H1 (cell line): Measurements from ENCODE around the gene WDFY1. TPM values are rescaled to one million over a fixed set of nuclear protein-coding genes. Genes with fewer than 3 reads are reported as not detected.

Experiments used
- ASH2L ChIP-seq: fragments of 200-600, 300-600 bp; sonication (generic); IDR thresholded peaks from one replicate; pipeline ENCODE4 v1.7.1; 2017; ENCODE audit warnings: low read length
- CHD2 ChIP-seq: IDR thresholded peaks from 2 replicates; pipeline ENCODE4 v1.6.1; 2012; ENCODE audit warnings: low read length, improper control_type of control experiment
- E2F6 ChIP-seq: IDR thresholded peaks from 2 replicates; pipeline ENCODE4 v1.6.1; 2012; ENCODE audit warnings: inconsistent platforms
- HDAC2 ChIP-seq, 2 experiments: fragments of 300-600 bp in 1 of 2; sonication (generic) in 1 of 2; IDR thresholded peaks; 2 replicates each; pipeline ENCODE4 v1.6.1; 2011 to 2012; ENCODE audit warnings: low read depth in 2 of 2, low read length in 2 of 2, mild to moderate bottlenecking in 2 of 2, moderate library complexity in 2 of 2, borderline replicate concordance in 1 of 2, inconsistent platforms in 1 of 2
- KDM4A ChIP-seq: IDR thresholded peaks from one replicate; pipeline ENCODE4 v1.7.1; 2012; ENCODE audit warnings: low read depth, mild to moderate bottlenecking, moderate library complexity, low read length, inconsistent platforms; ENCODE audit not compliant: severe bottlenecking
- RXRA ChIP-seq: IDR thresholded peaks from 2 replicates; pipeline ENCODE4 v1.6.1; 2011; ENCODE audit warnings: low read depth, mild to moderate bottlenecking, low read length, moderate library complexity; ENCODE audit not compliant: insufficient read depth
- SAP30 ChIP-seq: fragments of 300-600 bp; sonication (generic); IDR thresholded peaks from 2 replicates; pipeline ENCODE4 v1.7.1; 2012; ENCODE audit warnings: low read length, moderate library complexity, mild to moderate bottlenecking, inconsistent platforms; ENCODE audit not compliant: insufficient read depth, insufficient replicate concordance
- TEAD4 ChIP-seq: IDR thresholded peaks from 2 replicates; pipeline ENCODE4 v1.6.1; 2012; ENCODE audit warnings: low read depth, low read length, inconsistent platforms, mixed read lengths
- polyA plus RNA-seq, 7 experiments: library from polyadenylated mRNA; depleted of rRNA in 3 of 7; stranded (reverse) in 5 of 7; unstranded in 2 of 7; fragments of >200 nt in 5 of 7; fragments of 200-250 nt in 2 of 7; gene quantifications; 1 replicate in 5 of 7; 2 replicates in 1 of 7; 4 replicates in 1 of 7; pipeline versions ENCODE4 v1.2.1 to v1.2.3, GENCODE V29; 2011 to 2013; ENCODE audit warnings: missing spikeins in 2 of 7, mixed read lengths in 2 of 7
- total RNA-seq: library from RNA; stranded (reverse); fragmentation: NEBNext Ultra II Directional; extraction: Animal tissue kit (Norgen Biotek cat#: 25700); gene quantifications from 2 replicates; pipeline ENCODE4 v1.2.1, GENCODE V29; 2021

Gene WDFY1
- total and polyA plus RNA-seq, 2 of the 8 experiments (the other 6 are each of a cell fraction or from before 2014, with no cell fraction given): 68.4 to 94.7 TPM

GRCh38 chr2:223954401-223954800 is 9.3 kb upstream of the WDFY1 start (continued):
- TF ChIP-seq HDAC2 (IDR thresholded peaks at IDR 0.05; ENCODE audit: borderline replicate concordance in 1 of 2, low read depth in 2 of 2, low read length in 2 of 2) (no peak), TEAD4 (no peak), KDM4A (no peak), SAP30 (no peak), CHD2 (no peak), RXRA (no peak), ASH2L (no peak), E2F6 (no peak)
